ENCODE data around the gene ITPR1.

DNA sequence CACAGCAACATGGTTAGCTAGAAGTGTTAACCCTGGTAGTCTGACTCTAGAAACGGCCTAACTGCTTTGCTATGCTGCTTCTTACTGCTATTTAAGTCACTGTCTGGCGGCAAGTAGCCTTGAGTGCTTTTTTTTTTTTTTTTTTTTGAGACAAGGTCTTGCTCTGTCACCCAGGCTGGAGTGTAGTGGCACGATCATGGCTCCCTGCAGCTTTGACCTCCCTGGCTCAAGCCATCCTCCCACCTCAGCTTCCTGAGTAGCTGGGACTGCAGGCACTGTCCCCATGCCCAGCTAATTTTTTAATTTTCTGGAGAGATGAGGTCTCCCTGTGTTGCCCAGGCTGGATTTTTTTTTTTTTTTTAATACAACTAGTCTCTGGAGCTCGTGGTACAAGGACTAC, 93.2 kb downstream of the ITPR1 start:
- TF ChIP-seq POLR2A (IDR thresholded peaks at IDR 0.05; ENCODE audit: extremely low read depth, insufficient read length) (no peak), MAX (IDR thresholded peaks at IDR 0.05; ENCODE audit: low read depth, low read length) (no peak)
- TF ChIP-seq, protein P1, sequence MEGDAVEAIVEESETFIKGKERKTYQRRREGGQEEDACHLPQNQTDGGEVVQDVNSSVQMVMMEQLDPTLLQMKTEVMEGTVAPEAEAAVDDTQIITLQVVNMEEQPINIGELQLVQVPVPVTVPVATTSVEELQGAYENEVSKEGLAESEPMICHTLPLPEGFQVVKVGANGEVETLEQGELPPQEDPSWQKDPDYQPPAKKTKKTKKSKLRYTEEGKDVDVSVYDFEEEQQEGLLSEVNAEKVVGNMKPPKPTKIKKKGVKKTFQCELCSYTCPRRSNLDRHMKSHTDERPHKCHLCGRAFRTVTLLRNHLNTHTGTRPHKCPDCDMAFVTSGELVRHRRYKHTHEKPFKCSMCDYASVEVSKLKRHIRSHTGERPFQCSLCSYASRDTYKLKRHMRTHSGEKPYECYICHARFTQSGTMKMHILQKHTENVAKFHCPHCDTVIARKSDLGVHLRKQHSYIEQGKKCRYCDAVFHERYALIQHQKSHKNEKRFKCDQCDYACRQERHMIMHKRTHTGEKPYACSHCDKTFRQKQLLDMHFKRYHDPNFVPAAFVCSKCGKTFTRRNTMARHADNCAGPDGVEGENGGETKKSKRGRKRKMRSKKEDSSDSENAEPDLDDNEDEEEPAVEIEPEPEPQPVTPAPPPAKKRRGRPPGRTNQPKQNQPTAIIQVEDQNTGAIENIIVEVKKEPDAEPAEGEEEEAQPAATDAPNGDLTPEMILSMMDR (IDR thresholded peaks at IDR 0.05; ENCODE audit: low read depth, low read length) = no peak

All from NB4 (cell line).